GM19452 (cell line): ENCODE data around the gene CCN2.

Experiments used
- ATAC-seq: cut with Tn5 transposase; IDR thresholded peaks from one replicate; pipeline ENCODE4 v1.9.1; 2021; ENCODE audit not compliant: unreplicated experiment

Gene CCN2, protein sequence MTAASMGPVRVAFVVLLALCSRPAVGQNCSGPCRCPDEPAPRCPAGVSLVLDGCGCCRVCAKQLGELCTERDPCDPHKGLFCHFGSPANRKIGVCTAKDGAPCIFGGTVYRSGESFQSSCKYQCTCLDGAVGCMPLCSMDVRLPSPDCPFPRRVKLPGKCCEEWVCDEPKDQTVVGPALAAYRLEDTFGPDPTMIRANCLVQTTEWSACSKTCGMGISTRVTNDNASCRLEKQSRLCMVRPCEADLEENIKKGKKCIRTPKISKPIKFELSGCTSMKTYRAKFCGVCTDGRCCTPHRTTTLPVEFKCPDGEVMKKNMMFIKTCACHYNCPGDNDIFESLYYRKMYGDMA

GRCh38 chr6:131950767-131951575, at the start of gene CCN2:
Gene CCN2 (minus strand): TSS chr6:131951372. CDS start chr6:131951172, 200 bp downstream.
- no peak for ATAC-seq

DNA sequence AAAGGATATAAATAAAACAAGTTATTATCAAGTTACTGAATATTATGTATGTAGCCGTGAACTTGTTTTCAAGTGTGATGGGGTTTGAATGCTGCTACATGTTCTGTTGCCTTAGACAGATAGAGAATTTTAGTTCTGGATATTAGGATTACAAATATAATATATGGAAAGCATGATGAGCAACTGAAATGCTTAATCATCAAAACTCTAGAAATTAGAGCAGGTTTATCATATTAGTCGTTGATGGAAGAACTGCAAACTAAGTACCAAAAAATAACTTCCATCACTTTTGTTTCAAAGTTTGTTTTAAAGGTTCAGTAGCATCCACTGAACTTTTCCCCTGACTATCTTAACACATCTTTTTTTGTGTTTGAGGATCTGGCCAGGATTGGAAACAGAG, 49.1 kb upstream of the CCN2 start:
- no peak for ATAC-seq

- ATAC-seq, result no peak
Observed at GRCh38 chr6:131999545-132000146, 48.5 kb upstream of the CCN2 start.

- no peak for ATAC-seq
Observed at GRCh38 chr6:131998255-131998982, 47.2 kb upstream of the CCN2 start.

- ATAC-seq, result no peak
Observed at GRCh38 chr6:131997429-131998153, 46.4 kb upstream of the CCN2 start.

DNA sequence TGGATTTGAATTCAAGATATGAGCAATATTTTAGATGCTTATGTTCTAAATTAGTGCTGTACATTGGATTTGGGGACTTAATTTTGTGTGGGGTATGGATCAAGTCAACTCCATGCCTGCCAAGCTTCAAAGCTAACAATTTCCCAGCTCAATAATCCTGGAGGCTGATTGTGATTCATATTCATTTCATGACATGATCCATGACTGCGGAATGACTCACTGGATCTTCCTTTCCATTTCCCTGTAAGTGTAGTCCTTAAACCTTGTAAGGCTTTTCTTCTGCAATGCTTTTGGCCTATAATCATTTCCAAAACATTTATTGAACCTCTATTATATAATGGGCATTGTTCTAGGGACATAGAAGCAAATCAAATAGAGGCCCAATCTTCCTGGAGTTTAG, 44.7 kb upstream of the CCN2 start:
- no peak for ATAC-seq

GRCh38 chr6:131992557-131992956, 41.4 kb upstream of the CCN2 start:
- ATAC-seq, result no peak

DNA sequence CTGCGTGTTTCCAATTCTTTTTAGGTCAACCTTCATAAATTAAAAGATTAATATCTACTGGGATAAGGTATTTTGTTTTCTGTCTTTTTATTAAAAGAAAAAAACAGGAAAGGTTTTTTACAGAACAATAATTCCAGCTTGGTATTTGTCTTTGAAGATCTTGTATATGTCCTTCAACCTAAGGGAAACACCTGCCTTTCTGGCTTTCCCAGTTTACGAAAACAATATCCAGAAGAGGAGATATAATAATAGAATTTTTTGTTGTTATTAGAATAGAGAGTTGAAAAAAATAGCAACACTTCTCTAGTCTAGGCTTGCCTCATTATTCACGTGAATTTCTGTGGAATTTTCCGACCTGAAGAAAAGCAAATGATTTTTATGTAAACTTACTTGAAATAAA, 37.9 kb upstream of the CCN2 start:
- no peak for ATAC-seq

GRCh38 chr6:131982740-131983259, 31.6 kb upstream of the CCN2 start:
- no peak for ATAC-seq

DNA sequence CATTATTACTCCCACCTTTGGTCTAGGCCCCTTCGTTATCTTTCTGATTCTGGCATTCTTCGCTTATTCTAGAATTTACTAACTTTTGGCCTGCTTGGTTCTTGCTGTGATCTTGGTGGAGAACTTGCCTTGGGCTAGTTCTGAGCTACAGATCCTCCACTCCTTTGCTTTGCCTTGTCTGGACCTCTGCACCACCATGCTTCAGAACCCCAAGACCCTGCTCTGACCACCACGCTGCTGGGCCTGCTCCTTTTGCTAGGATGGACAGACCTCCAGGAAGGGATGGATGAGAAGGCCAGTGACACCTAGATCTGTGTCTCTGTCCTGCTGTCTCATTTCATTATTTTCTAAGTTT, 30.4 kb upstream of the CCN2 start:
- no peak for ATAC-seq

GRCh38 chr6:131980791-131981623, 29.8 kb upstream of the CCN2 start:
- ATAC-seq, result no peak

DNA sequence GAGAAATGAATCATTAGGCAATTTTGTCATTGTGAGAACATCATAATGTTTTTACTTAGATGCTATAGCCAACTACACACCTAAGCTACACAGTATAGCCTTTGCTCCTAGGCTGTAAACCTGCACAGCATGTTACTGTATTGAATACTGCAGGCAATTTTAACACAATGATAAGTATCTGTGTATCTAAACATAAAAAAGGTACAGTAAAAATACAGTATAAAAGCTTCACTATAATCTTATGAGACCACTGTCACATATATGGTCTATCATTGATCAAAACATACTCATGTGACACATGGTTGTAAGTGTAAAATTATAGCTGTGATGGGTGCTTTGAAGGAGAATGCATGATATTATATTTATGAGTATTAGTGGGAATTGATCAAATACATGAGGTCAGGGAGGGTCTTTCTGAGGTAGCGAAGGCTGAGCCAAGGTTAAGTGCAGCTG, 29.2 kb upstream of the CCN2 start:
- no peak for ATAC-seq

- ATAC-seq, result no peak
Observed at GRCh38 chr6:131979515-131980337, 28.6 kb upstream of the CCN2 start.

- ATAC-seq, result no peak
Observed at GRCh38 chr6:131978522-131978921, 27.4 kb upstream of the CCN2 start.

DNA sequence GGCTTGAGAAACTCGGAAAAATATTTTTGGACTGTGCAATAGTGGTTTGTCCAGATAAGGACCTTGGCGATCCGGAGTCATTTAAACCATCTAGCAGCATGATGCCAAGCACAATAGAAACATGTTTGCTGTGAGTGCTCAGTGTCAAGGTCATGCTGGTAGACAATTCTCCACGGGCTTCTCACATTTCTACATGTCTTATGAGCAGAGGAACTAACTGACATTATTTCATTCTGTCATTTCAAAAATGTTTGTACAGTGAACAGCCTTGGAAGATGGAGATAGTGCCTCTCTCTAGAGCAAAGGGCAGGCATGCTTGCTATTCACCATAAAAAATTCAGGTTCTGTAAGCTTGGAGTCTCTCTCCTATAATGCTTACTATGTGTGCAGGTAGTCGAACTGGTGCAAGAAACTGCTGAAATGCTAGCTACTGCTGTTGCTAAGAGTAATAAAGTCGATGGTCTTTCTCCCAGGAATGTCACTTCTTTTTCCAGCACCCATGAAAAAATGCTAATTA, 25.4 kb upstream of the CCN2 start:
- ATAC-seq, result no peak

DNA sequence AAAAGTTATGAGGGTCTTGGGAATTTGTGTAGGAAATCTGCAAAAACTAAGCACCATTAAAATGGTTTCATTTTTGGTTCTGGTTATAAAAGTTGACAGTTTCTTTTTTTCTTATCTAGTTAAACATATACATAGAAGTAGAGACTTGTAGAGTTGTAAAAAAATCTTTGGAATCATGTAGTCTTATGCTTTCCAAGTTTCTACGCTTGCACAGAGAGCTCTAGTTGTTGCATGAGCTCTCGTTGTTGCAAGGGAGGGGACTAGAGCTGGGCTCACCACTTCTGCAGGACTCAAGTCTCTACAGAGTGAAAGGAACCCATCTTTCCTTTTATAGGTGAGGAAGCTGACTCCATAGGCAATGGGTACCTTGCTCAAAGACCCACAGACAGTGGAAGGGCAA, 21.6 kb upstream of the CCN2 start:
- ATAC-seq, result no peak

DNA sequence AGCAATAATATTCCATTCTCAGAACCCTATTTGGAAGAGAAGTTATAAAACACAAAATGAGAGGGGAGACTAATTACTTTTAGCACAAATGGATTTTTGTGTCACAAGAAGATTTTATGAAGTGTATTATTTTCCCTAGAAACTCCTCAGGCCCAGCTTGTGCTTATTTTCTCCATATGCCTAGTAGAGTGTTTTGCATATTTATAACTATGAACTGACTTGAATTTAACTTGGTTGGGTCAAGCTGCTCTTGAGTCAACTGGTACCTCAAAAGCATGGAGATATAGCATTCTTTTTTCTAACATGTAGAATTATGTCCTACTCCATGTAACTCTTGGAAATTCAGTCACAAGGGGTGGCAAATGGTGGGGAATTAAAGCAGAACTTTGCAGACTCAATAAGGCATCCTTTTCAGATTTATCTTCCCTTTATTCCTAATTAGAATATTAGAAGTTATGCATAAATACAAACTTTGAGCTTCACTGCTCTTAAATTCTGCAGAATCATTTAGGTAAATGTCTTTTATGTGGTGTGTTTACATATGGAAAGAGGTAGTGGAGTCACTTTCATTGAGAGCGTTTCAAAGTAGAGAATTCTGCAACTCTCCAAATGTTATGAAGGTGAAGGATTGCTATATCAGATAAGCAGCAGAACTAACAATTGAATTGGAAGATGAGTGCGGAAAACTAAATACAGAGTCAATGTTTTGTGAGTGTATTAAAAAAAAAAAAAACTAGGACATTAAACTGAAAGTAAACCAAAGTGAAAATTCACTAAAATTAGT, 19.1 kb upstream of the CCN2 start:
- ATAC-seq, result no peak

DNA sequence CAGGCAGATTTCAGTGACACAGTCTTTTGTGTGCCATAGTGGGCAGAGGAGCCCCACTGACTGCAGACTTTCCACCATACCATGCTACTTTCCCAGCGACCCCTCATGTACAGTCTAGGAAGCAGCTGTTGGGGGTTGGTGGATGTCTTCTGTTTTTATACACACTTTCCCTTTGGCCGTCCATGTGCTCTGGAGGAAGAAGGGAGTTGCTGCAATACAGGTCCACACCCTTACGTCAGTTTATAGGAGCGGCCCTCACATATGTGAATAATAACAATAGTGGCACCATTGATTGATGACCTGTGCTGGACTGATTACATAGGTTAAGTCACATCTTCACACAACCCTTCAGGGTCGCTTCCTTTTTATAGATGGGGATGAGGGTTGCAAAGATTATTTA, 17.5 kb upstream of the CCN2 start:
- ATAC-seq, result no peak
